Measurements from ENCODE around the gene AIMP1.
"Not testable (repeated sequence)": the region's sequence is repeated elsewhere in the genome, so short reads cannot be mapped to it uniquely, and the experiment has no call there.

The AIMP1 gene

GRCh38 chr4:106353786-106354185 lies 37.4 kb downstream of the AIMP1 start:
- no peak for DNase-seq (ENCODE audit: low read depth)

GRCh38 chr4:106355193-106355592 lies 38.8 kb downstream of the AIMP1 start:
- no peak for DNase-seq (ENCODE audit: low read depth)

- DNase-seq (ENCODE audit: low read depth), result no peak
These were observed 42.5 kb downstream of the AIMP1 start for GRCh38 chr4:106358899-106359298.

GRCh38 chr4:106362086-106362825 lies 45.9 kb downstream of the AIMP1 start:
- no peak for DNase-seq (ENCODE audit: low read depth)

- DNase-seq (ENCODE audit: low read depth), result no peak
These were observed 47.9 kb downstream of the AIMP1 start for GRCh38 chr4:106364282-106364681.

GRCh38 chr4:106365613-106366012 lies 49.3 kb downstream of the AIMP1 start:
- DNase-seq (ENCODE audit: low read depth), result no peak

GRCh38 chr4:106366026-106366425 lies 49.7 kb downstream of the AIMP1 start:
- no peak for DNase-seq (ENCODE audit: low read depth)

- no peak for DNase-seq (ENCODE audit: low read depth)
These were observed 50.7 kb downstream of the AIMP1 start for GRCh38 chr4:106367072-106367471.

GRCh38 chr4:106368678-106369077 lies 52.3 kb downstream of the AIMP1 start, which contains the start of gene GIMD1:
GIMD1 (minus strand) TSS chr4:106368778; CDS start chr4:106367435, 1,343 bp downstream.
- no peak for DNase-seq (ENCODE audit: low read depth)

- DNase-seq (ENCODE audit: low read depth), result no peak
These were observed 53.2 kb downstream of the AIMP1 start for GRCh38 chr4:106369456-106370060.

GRCh38 chr4:106370214-106370613 lies 53.9 kb downstream of the AIMP1 start:
- DNase-seq (ENCODE audit: low read depth), result no peak

- DNase-seq (ENCODE audit: low read depth), result no peak
These were observed 54.8 kb downstream of the AIMP1 start for GRCh38 chr4:106371161-106371560.

GRCh38 chr4:106373026-106373425 lies 56.7 kb downstream of the AIMP1 start:
- no peak for DNase-seq (ENCODE audit: low read depth)

GRCh38 chr4:106380179-106380578 lies 63.8 kb downstream of the AIMP1 start:
- DNase-seq (ENCODE audit: low read depth), result no peak

GRCh38 chr4:106384878-106385277 lies 68.5 kb downstream of the AIMP1 start:
- DNase-seq (ENCODE audit: low read depth), result no peak

GRCh38 chr4:106385853-106386393 lies 69.6 kb downstream of the AIMP1 start:
- no peak for DNase-seq (ENCODE audit: low read depth)

GRCh38 chr4:106395582-106395981 lies 79.2 kb downstream of the AIMP1 start:
- no peak for DNase-seq (ENCODE audit: low read depth)

GRCh38 chr4:106398898-106399297 lies 82.5 kb downstream of the AIMP1 start:
- DNase-seq (ENCODE audit: low read depth), result not testable (repeated sequence)

Data from stimulated activated CD8-positive, alpha-beta memory T cell treated with anti-CD3 and anti-CD28 coated beads, Interleukin-4, amount 100 ng/mL, for 24 hours (primary cell).